Anterior cingulate cortex (tissue), 58 donors: ENCODE results near the gene ZNF219.
"Not testable (repeated sequence)": the region's sequence is repeated elsewhere in the genome, so short reads cannot be mapped to it uniquely, and the experiment has no call there.

ENCODE experiments used
- DNase-seq, 58 donors: peaks; one replicate each; lab custom pipeline; 2025; lab: John Stamatoyannopoulos, UW

The ZNF219 gene

DNA sequence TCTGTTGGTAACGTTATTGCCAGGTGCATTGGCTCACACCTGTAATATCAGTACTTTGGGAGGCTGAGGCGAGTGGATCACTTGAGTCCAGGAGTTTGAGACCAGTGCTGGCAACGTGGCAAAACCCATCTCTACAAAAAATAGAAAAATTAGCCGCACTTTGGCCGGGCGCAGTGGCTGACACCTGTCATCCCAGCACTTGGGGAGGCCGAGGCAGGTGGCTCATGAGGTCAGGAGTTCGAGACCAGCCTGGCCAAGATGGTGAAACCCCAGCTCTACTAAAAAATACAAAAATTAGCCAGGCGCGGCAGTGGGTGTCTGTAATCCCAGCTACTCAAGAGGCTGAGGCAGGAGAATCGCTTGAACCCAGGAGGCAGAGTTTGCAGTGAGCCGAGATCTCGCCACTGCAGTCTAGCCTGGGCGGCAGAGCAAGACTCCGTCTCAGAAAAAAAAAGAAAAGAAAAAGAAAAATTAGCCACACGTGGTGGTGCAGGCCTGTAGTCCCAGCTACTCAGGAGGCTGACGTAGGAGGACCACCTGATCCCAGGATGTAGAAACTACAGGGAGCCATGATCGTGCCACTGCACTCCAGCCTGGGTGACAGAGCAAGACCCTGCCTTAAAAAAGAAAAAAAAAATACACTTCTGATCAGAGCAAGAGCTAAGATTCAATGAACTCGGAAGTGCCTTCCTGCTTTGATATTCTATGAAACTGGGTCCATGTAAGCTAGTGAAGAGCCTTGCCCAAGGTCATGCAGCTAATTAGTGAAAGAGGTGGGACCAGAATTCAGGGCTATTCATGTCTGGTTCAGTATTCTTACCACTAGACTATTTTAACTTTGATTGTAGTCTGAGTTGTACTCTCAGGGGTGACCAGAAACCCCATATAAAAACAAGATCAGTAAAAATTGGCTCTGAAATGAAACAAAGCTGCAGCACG, 45.0 kb downstream of the ZNF219 start:
- DNase-seq, result no peak

- no peak for DNase-seq
Observed at GRCh38 chr14:21050597-21050996, 47.9 kb downstream of the ZNF219 start.

- DNase-seq, result no peak
Observed at GRCh38 chr14:21049271-21049673, 49.2 kb downstream of the ZNF219 start.

- DNase-seq, result no peak
Observed at GRCh38 chr14:21048638-21049037, 49.8 kb downstream of the ZNF219 start.

DNA sequence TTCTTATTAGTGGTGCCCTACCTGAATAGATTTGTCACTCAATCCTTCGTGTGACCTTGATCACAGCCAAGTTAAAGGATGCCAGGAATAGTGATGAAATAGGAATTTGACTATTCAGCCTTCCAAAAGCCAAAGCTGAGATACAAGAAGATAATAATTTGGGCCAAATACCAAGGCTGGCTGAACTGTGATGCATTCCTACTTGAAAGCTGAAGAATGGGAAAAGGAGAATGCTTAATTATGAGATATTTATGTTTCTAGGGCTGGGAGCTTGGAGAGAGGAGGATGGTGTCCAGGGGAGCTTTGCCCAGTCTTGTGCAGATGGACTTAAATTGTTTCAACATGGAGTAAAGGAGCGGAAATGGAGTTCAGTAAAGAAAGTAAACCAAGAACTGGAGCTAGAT, 51.1 kb downstream of the ZNF219 start:
- no peak for DNase-seq

DNA sequence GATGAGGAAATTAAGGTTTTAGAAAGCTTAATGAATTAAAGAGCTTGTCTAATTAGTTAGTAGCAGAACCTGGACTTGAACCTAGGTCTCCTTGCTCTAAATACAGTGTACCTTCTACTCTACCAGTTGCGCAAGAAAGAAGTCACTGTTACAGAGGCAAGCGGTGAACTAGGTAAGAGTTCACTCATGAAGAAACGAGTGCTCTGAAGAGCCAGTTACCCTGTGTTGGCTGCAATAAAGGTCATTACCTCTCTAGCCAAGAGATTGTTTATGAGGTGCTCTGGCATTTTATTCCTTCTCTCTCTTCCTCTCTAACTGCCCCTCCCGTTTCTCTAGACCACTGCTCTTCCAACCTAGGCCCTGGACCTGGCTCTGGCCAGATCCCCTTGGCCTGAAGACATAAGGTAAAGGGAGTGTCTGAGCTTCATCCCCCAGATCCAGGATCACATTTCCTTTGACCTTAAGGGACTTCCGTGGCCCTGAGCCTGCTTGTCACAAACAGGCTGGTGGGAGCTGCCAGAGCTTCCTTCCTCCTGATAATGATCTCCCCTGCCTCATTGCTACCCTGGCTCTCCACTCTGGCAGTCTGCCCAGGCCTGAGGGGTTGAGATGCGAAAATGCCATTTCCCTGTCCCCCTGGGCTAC, 54.4 kb downstream of the ZNF219 start:
- no peak for DNase-seq

- DNase-seq, result no peak
Observed at GRCh38 chr14:21043387-21043973, 55.0 kb downstream of the ZNF219 start.

DNA sequence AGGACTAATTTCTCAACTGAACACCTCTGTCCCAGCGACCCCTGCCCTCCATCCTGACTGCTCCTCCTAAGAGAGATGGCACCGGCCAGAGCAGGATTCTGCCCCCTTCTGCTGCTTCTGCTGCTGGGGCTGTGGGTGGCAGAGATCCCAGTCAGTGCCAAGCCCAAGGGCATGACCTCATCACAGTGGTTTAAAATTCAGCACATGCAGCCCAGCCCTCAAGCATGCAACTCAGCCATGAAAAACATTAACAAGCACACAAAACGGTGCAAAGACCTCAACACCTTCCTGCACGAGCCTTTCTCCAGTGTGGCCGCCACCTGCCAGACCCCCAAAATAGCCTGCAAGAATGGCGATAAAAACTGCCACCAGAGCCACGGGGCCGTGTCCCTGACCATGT, 55.5 kb downstream of the ZNF219 start:
- peak in 41 of 58 donors; percentile 4 to 76 (median 40) for DNase-seq

DNA sequence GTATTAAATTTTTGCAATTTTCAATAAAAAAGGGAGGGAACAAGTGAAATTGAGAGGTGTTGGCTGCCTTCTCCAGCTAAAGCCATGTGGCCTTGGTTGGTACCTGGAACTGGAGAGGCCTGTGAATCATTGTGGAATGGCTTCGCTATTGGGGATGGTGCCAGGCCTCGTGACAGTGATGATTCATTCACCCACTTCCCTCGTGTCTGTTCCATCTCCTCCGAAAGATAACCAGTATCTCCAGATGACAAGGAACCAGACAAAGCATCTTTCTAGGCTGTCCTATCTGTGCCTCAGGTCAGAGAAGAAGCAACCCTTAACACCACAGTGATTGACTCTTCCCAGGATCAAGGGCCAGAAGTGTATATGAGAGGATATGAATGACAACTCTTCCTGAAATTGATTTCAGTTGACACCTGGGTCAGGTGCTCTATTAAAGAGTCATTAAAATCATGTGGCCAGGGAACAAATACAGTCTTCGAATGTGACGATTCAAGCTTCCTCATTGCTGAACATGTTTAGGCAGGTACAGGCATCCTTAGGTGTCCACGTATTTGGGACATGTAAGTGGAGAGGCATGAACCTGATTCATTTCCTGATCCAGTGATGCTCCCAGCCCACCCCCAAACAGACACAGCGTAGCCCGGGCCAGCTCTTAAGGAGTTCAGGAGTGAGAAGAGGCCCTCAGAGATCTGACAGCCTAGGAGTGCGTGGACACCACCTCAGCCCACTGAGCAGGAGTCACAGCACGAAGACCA, 56.6 kb downstream of the ZNF219 start, which contains the start of gene RNASE7:
RNASE7 (plus strand) TSS at position 687 of the 758 bp plus-strand sequence. CDS start 631 bp downstream, outside the sequence.
- peak in 7 of 58 donors; percentile 4 to 68 (median 14) for DNase-seq

DNA sequence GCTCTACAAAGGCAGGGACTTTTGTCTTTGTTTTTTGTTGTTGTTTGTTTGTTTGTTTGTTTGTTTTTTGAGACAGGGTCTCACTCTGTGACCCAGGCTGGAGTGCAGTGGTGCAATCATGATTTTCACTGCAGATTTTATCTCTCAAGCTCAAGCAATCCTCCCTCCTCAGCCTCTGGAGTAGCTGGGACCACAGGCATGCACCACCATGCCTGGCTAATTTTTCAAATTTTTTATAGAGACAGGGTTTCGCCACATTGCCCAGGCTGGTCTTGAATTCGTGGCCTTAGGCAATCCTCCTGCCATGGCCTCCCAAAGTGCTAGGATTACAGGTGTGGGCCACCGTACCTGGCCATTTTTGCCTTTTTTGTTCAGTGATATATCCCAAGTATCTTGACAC, 57.5 kb downstream of the ZNF219 start:
- DNase-seq, result not testable (repeated sequence)

DNA sequence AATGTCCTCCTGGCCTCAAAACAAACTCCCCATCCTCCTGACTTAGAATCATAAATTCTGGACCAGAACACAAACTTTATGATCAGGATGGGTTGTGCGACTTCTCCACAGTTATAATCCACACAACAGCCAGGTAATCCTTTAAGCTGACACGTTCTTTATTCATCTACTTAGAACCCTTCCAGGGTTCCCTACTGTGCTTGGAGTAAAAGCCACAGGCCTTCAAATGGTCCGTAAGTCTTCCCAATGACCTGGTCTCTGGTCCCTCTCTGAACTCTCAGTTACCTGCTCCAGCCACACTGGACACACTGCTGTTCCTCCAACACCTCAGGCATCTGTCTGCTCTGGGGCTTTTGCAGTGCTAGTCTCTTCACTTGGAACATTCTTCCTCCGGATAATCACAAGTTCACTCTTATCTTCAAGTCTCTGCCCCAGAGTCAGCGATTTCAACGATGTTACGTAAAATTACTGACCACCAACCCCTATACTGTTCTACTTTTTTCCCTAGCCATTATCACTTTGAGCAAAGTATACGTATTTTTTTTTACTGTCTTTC, 58.0 kb downstream of the ZNF219 start:
- DNase-seq, result no peak
